ENCODE data around the gene LRCH3.

DNA sequence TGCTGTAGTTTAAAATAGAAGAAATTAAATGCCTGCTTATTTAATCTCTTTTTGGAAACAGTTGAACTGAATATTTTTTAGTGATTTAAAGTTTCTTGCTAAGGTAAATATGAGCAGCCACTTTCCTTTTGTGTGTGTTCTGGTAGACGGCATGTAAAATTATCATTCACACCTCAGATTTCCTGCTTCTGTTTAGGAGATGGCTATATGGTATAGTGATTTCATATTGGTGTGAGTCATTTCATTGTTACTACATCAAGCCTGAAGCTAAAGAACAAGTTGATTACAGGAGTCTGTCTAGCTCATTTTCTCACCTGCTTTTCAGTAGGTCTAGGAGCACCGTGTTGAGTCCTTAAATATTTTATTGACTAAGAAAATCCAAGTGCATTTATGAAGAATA lies 2.2 kb downstream of the LRCH3 start:
- TF ChIP-seq, protein P1, sequence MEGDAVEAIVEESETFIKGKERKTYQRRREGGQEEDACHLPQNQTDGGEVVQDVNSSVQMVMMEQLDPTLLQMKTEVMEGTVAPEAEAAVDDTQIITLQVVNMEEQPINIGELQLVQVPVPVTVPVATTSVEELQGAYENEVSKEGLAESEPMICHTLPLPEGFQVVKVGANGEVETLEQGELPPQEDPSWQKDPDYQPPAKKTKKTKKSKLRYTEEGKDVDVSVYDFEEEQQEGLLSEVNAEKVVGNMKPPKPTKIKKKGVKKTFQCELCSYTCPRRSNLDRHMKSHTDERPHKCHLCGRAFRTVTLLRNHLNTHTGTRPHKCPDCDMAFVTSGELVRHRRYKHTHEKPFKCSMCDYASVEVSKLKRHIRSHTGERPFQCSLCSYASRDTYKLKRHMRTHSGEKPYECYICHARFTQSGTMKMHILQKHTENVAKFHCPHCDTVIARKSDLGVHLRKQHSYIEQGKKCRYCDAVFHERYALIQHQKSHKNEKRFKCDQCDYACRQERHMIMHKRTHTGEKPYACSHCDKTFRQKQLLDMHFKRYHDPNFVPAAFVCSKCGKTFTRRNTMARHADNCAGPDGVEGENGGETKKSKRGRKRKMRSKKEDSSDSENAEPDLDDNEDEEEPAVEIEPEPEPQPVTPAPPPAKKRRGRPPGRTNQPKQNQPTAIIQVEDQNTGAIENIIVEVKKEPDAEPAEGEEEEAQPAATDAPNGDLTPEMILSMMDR (IDR thresholded peaks at IDR 0.05): no peak
- TF ChIP-seq EP300 (IDR thresholded peaks at IDR 0.05): no peak

All from tibial nerve (tissue), 4 donors.